K562 (cell line): ENCODE data around the gene OR4S1.

Source experiments
- CBFB ChIP-seq: sonication (generic); formaldehyde crosslinking; IDR thresholded peaks from 2 replicates; pipeline ENCODE4 v1.4.0; 2020; ENCODE audit warnings: mild to moderate bottlenecking, missing genetic modification reagents
- DDX20 ChIP-seq: fragments of 450-650 bp; IDR thresholded peaks from 2 replicates; pipeline ENCODE4 v1.6.1; 2016; ENCODE audit warnings: missing genetic modification characterization, low read depth, mild to moderate bottlenecking, missing compliant biosample characterization, moderate library complexity
- STAT5B ChIP-seq: fragments of 250-450 bp; sonication (Bioruptor Pico); IDR thresholded peaks from 2 replicates; pipeline ENCODE4 v1.8.0; 2021; ENCODE audit warnings: mild to moderate bottlenecking, inconsistent platforms
- TBL1XR1 ChIP-seq, 2 experiments: IDR thresholded peaks; 2 replicates each; pipeline ENCODE4 v1.6.1; 2012; ENCODE audit warnings: improper control_type of control experiment in 2 of 2, low read length in 2 of 2, mild to moderate bottlenecking in 1 of 2
- ZFX ChIP-seq: sonication (generic); formaldehyde crosslinking; IDR thresholded peaks from 2 replicates; pipeline ENCODE4 v1.8.0; 2022; ENCODE audit warnings: mild to moderate bottlenecking, missing genetic modification reagents, moderate library complexity
- TF ChIP-seq, protein P1 (sequence below), 2 experiments: fragments of 450-650 bp; IDR thresholded peaks; 2 replicates each; pipeline ENCODE4 v1.6.1; 2016
- TF ChIP-seq, protein P2 (sequence below), 2 experiments: fragments of 450-650 bp in 1 of 2; sonication (generic) in 1 of 2; formaldehyde crosslinking in 1 of 2; IDR thresholded peaks in 1 of 2; conservative IDR thresholded peaks in 1 of 2; 2 replicates each; pipeline versions ENCODE4 v1.6.1 to v1.8.1; 2016 to 2023; ENCODE audit warnings: mild to moderate bottlenecking in 2 of 2, moderate library complexity in 2 of 2, inconsistent platforms in 1 of 2, missing genetic modification reagents in 1 of 2
- TF ChIP-seq, protein P3 (sequence below): sonication (generic); formaldehyde crosslinking; IDR thresholded peaks from 2 replicates; pipeline ENCODE4 v1.9.0; 2022; ENCODE audit warnings: mild to moderate bottlenecking, missing genetic modification reagents
- TF ChIP-seq, protein P4 (sequence below): fragments of 150-350 bp; conservative IDR thresholded peaks from 2 replicates; pipeline ENCODE4 v1.6.1; 2014; ENCODE audit warnings: low read length

DNA sequence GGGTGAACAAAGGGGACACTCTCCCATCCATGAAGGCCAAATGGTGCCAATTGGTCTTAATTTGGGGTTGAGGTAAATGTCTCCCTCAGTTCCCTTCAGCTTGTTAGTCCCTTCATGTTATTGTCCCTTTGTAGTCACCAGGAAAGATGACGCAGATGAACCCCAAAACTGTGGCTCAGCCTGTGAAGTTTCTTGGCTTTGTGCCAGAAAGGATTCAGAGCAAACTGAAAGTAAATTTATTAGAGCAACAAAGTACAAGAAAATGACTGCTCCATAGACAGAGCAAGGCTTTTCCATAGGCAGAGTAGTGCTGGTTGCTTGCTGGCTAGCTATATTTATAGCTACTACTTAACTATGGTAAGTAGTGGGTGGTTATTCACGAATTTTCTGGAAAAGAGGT, 35.4 kb downstream of the OR4S1 start:
- TF ChIP-seq, protein P1, sequence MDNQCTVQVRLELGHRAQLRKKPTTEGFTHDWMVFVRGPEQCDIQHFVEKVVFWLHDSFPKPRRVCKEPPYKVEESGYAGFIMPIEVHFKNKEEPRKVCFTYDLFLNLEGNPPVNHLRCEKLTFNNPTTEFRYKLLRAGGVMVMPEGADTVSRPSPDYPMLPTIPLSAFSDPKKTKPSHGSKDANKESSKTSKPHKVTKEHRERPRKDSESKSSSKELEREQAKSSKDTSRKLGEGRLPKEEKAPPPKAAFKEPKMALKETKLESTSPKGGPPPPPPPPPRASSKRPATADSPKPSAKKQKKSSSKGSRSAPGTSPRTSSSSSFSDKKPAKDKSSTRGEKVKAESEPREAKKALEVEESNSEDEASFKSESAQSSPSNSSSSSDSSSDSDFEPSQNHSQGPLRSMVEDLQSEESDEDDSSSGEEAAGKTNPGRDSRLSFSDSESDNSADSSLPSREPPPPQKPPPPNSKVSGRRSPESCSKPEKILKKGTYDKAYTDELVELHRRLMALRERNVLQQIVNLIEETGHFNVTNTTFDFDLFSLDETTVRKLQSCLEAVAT (IDR thresholded peaks at IDR 0.05) = no peak
- TF ChIP-seq, protein P2, sequence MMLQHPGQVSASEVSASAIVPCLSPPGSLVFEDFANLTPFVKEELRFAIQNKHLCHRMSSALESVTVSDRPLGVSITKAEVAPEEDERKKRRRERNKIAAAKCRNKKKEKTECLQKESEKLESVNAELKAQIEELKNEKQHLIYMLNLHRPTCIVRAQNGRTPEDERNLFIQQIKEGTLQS (IDR thresholded peaks at IDR 0.05) = no peak
- TF ChIP-seq, protein P2 (CRISPR knock-in tag; conservative IDR thresholded peaks at IDR 0.05) = no peak
- TF ChIP-seq, protein P3, sequence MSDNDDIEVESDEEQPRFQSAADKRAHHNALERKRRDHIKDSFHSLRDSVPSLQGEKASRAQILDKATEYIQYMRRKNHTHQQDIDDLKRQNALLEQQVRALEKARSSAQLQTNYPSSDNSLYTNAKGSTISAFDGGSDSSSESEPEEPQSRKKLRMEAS (CRISPR knock-in tag) = no peak
- TF ChIP-seq STAT5B (CRISPR knock-in tag) = no peak
- no peak for TF ChIP-seq TBL1XR1 (IDR thresholded peaks at IDR 0.05; ENCODE audit: low read length in 2 of 2)
- no peak for TF ChIP-seq CBFB (CRISPR knock-in tag)
- TF ChIP-seq DDX20 (tag) = no peak
- no peak for TF ChIP-seq ZFX
- TF ChIP-seq, protein P4, sequence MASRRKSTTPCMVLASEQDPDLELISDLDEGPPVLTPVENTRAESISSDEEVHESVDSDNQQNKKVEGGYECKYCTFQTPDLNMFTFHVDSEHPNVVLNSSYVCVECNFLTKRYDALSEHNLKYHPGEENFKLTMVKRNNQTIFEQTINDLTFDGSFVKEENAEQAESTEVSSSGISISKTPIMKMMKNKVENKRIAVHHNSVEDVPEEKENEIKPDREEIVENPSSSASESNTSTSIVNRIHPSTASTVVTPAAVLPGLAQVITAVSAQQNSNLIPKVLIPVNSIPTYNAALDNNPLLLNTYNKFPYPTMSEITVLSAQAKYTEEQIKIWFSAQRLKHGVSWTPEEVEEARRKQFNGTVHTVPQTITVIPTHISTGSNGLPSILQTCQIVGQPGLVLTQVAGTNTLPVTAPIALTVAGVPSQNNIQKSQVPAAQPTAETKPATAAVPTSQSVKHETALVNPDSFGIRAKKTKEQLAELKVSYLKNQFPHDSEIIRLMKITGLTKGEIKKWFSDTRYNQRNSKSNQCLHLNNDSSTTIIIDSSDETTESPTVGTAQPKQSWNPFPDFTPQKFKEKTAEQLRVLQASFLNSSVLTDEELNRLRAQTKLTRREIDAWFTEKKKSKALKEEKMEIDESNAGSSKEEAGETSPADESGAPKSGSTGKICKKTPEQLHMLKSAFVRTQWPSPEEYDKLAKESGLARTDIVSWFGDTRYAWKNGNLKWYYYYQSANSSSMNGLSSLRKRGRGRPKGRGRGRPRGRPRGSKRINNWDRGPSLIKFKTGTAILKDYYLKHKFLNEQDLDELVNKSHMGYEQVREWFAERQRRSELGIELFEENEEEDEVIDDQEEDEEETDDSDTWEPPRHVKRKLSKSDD = no peak
